ENCODE measurements around the gene NF2.

NF2 gene

DNA sequence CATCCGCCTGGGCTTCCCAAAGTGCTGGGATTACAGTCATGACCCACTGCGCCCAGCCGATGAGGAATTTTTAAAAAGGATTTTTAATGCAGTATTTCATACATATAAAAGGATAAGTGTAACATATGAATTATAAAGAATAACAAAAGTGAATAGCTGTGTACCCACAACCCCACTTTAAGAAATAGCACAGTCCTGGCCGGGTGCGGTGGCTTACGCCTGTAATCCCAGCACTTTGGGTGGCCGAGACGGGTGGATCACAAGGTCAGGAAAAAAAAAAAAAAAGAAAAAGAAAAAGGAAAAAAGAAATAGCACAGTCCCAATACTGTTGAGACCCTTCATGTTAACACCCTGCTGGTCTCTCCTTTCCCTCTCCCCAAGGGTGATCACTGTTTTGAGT is 62.1 kb downstream of the NF2 start:
- no peak for DNase-seq (ENCODE audit: low spot score)

DNA sequence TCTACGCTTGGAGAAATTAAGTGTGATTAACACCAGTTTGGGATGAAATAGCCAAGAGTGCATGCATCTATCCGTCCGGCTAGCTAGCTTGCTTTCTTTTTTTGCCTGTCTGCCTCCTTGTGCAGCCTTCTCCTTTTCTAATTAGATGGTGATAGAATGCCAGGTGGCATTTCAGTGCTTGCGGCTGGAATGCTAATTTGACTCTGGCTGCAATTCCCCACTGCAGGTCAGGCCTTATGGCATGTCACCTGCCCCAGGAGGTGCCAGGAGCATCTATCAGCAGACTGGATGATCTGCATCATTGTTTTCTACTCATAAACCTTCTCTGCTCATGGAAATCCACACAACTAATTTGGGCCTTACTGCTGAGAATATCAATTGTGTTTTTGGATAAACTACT is 65.2 kb downstream of the NF2 start:
- no peak for DNase-seq (ENCODE audit: low spot score)

DNA sequence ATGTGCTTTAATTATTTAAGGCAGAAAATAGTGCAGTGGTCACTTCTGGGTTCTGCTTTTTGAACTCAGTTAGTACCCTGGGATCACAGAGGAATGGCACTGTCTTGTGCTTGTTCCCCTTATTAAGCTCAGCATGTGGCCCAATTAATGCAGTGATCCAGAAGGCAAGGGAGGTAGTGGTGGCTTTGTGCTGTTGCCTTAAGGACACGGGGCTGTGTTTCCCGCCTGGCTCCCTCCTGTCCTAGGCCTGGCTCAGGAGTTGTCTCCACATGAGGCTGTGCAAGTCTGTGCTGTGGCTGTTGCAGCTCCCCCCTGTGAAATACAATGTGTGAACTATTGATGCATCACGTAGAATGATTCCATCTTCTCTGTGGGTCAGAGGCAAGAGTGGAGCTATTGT is 67.2 kb downstream of the NF2 start:
- DNase-seq (ENCODE audit: low spot score): no peak

DNA sequence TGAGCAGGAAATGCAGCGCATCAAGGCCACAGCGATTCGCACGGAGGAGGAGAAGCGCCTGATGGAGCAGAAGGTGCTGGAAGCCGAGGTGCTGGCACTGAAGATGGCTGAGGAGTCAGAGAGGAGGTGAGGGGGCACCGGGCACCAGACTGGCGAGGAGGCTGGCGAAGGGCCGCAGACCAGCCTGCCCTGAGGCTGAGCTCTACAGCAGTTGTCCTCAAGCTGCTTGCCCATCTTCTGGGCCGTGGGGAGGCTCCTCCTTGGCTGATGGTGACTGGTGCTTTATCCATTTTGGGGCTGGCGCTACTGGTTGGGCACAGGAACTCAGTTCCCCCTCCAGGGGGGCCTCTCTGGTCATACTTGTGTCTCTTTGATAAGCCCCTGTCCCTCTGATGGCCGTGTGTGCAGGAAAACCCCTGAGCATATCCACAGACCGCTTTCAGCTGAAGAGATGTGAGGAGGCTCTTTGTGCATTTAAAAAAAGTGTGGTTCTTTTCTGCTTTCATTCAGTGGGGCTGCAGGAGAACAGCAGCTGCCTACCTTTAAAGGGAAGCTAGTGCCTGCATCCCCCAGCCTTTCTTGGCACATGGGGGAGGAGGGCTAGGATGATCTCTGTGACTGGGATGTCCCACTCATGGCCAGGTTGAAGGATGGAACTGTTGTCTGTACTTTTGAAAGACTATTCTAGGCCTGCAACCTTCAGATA is 70.1 kb downstream of the NF2 start:
- no peak for DNase-seq (ENCODE audit: low spot score)

DNA sequence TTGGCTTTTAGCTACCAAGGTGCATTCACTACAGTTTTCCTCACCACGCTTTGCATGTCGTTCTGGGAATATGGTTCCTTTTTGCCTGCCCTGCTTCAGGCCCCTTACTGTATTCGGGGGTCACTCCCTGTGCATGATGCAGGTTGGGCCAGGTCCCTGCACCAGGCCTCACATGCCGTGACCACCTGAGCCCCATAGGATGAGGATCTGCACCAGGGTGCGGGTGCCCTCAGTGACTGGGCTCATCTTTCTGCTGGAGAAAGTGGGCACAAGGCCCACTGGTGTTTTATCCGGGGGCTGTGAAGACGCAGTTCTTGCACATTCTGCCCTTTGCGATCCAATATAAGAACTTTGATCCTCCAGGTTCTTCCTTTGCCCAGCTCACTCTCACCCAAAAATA is 70.7 kb downstream of the NF2 start:
- DNase-seq (ENCODE audit: low spot score): no peak

DNA sequence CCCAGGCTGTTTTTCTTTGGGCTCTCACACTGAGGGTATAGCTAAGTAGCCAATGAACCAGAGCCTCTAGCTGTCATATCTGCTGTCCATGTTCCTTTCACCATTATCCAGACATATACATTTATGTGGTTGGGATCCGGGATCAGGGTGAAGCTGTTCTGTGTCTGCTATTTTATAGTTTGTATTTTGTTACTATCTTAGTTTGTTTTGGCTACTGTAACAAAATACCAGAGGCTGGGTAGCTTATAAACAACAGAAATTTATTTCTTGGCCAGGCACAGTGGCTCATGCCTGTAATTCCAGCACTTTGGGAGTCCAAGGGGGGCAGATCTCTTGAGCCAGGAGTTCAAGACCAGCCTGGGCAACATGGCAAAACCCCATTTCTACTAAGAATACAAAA is 75.9 kb downstream of the NF2 start:
- no peak for DNase-seq (ENCODE audit: low spot score)

DNA sequence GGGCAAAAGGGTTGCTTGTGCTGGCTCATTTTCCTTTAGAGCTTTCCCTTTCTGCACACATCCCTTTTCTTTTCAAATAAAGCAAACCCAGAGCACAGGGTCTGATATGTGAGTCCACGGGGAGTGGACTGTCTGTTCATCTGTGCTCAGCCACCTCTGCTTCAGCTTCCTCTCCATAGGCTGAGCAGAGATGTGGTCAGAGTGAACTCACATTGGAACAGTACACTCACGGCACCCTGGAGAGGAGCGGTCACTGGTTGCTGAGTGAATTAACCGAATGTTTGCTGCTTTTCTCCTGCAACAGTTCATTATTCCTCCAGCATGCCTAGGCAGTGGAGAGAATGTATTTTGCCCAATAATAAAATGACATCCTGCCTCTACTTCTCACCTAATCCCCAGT is 80.1 kb downstream of the NF2 start:
- no peak for DNase-seq (ENCODE audit: low spot score)

DNA sequence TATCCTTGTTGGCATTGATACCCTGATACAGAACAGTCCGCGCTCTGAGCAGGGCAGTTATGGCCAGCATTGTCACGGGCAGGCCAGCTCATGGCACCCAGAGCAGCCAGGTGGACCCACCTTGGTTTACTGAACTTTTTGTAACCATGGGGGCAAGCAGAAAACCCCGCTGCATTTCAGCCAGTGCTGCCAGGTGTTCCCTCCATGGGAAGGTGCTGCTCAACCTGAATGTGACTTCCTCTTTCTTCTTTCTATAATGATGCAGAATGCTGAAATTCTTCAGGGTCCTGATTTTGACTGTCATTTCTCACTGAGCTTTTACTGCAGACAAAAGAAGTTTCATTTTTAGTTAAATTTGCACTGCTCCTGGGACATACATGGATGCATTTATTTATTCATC is 80.8 kb downstream of the NF2 start:
- DNase-seq (ENCODE audit: low spot score): no peak

DNA sequence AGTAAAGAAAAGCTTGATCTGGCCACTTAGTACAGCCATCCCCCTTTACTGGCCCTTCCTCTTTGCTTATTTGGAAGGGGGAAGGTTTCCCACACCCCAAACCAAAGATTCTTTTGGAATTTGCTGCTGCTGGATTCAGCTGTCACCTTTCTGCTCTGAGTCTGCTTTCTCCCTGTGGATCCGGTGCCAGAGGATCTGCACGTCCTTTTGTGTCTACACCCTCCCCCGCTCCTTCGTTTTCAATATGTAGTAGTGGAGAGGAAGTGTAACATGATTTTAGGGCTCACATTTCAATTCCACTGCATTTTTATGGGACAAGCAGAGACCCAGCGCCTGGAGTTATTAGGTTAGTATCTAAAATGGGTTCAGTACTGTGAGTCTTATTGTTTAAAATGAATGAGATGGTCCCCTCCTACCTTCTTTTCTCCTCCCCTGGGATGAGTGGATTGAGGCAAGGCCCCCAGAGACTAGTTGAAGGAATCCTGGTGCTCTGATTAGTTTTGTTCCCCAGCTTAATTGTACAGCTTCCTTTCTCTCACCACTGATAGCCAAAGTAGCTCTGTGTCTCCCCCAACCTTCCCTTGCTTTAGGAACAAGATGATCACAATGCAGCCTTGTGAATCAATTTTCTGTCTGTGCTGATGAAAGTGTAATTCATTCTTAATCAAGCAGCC is 85.9 kb downstream of the NF2 start:
- DNase-seq (ENCODE audit: low spot score): no peak

DNA sequence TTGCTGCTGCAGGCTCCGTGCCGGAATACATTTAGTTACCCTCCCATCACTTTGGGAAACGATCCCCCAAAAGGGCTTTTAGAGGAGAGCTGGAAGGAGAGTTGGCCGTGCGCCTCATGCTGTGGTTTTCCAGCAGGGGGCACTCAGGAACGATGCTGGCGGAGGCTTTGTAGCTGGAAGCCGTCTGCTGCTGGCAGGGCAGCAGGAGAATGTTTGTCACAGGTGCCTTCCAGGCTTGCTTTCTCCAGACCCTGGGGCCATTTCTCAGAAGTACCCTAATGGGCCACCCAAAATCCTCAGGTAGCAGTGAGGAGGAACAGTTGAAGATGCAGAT is 86.4 kb downstream of the NF2 start:
- DNase-seq (ENCODE audit: low spot score): peak; percentile 41

DNA sequence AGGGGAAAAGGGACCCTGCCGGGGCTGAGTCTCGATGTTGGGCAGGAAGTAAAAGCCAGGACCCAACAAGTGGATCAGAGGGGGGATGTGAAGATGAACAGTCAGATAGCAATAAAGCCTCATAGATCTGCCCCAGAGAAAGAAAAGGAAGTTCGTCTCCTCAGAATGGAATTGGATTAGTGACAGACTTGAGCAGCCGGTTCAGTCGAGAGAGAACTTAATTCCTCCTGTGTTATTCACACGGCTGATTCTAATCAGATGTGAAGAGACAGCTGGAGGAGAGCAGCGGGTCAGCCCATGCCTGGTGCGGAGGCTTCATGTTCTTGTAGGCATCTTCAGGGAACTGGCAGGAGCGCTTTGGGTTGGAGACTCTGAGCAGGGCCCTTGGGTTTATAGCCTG is 87.0 kb downstream of the NF2 start:
- DNase-seq (ENCODE audit: low spot score): no peak

DNA sequence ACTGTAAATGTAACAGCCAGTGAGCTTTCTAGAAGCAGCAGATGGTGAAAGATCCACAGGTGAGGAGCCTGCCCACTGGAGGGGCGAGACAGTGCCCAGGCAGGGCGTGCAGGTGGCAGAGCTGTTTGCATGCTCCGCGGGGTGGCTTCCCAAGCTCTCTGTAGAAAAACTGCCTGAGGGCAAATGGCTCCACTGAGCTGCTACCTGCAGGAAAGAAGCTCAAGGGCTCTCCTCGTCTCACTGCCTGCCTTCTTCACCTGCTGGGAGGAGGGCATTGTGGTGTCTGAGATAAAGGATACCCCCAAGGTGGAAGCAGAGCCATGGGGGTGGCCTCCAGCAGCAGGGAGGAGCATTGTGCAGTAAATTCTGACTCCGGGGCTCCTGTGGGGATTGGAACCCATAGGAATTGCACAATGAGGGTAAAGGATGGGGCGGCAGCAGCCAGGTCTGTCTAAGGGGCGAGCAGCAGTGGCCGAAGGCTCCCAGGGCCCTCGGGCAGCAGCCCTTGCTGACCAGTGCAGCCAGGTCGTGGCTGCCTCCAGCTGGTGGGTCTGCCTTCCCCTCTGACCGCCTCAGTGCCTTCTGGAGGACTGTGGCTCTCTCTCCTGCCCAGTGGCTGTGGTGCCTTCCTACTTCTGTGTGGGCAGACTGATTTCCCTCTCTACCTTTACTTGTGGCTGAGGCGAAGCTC is 88.3 kb downstream of the NF2 start:
- no peak for DNase-seq (ENCODE audit: low spot score)

DNA sequence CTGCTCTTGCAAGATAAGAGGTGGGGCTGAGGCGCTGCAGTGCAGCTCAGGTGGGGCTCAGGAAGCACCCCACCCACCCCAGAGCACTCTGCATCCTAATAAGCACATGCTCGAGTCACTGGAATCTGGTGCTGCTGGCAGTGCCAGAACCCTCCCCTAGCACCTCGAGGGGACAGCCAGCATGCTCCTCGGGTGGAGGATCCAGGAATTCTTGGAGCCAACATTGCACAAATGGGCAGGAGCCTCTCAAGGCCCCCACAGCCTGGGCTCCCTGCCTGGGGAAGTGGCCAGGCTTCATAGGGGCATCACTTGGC is 88.9 kb downstream of the NF2 start:
- DNase-seq (ENCODE audit: low spot score): no peak

DNA sequence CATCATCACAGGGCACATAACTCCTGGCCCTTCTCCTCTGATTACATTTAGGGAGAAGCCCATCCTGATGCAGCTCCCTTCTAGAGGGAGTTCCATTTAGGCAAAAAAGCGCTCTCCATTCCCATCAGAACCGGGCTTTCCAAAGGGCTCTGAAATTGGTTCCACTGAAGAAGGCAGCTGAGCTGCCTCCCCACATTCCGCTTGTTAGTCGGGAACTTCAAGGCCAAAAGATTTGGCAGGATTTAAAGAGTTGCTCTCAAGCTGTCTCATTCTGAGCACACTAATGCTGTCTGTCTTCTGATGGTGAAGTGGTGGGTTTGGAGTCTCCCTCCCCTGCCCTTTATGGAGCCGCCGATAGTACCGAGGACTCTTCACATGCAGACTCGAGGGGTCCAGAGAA is 89.7 kb downstream of the NF2 start:
- no peak for DNase-seq (ENCODE audit: low spot score)

DNA sequence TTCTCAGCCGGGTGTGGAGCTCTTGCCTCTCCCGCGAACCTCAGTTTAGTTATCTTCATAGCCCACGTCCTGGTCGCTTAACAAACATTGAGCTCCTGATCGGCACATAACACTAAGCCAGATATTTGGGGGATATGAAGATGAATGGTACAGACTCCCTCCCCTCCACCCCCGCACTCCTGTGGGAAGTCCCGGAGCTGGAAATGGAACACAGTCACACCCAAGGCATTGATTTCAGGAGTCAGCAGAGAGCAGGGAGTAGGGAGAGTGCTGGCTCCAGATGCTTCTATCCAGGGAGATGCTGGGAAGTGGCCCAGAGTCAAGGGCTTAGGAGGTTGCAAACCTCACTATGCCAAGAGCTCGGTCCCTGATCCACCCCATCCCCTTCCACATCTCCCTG is 90.2 kb downstream of the NF2 start:
- DNase-seq (ENCODE audit: low spot score): no peak

DNA sequence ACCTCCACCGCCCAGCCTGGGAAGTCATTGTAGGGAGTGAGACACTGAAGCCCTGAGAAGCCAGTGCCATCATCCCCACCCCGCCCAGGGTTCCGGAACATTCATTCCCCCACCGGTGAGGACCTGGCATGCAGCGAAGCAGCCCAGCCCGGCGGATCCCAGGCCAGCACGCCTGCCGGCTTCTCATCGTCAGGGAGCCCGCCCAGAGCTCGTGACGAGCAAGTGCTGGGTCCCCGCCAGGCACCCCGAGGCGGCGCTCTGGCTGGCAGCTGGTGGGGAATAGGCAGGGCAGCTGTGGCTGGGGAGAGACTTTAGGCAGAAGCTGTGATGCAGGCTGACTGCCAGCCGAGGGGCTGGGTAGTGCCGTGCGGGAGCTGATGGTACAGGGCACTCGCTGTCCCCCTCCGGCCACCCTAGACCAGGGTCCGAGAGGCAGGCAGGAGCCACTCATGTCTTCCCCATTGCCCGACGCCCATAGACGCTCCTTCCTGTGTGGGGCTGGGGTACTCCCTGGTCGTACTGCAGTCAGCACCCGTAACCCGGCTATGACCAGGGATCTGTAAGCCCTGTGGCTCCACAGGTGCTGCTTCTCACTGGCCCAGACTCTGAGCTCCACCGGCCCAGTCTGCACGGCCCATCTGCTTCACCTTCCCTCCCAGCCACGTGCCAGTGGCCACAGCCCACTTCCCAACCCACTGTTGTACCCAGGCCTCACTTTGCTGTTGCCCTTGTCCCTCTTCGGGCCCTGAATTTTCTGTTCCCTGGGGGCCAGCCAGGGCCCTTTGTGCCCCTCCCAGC is 91.9 kb downstream of the NF2 start:
- no peak for DNase-seq (ENCODE audit: low spot score)

DNA sequence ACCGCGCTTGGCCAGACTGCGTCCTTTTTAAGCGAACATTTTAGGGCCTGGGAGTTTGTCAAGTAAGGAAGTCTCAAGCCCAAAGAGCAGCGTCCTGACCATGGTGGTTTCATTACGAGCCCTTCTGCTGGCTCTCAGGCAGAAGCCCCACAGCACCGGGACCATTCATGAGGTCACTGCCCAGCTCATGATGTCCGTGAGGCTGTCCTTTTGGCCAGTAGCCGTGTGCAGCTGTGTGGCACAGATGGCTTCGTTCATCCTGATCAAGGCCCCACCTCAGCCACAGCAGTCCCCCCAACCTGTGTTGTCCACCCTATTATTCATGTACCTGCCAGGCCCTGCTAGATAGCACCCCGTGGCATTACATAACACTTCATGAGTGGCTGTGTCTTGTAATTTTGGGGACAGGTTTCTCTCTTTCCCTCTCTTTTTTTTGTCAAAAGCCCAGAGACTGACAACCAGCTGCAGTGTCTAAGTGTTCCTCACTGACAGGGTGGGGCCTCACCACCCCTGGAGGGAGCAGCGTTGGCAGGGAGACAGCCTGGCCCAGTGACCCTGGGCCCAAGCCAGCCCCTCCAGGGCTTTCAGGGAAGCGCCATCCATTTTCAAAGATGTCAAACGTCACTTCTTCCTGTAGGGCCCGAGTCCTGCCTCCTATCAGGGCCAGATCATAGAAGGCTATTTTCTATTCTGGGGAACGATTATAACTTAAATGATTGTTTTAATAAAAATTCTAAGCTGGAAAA is 94.6 kb downstream of the NF2 start:
- DNase-seq (ENCODE audit: low spot score): no peak

DNA sequence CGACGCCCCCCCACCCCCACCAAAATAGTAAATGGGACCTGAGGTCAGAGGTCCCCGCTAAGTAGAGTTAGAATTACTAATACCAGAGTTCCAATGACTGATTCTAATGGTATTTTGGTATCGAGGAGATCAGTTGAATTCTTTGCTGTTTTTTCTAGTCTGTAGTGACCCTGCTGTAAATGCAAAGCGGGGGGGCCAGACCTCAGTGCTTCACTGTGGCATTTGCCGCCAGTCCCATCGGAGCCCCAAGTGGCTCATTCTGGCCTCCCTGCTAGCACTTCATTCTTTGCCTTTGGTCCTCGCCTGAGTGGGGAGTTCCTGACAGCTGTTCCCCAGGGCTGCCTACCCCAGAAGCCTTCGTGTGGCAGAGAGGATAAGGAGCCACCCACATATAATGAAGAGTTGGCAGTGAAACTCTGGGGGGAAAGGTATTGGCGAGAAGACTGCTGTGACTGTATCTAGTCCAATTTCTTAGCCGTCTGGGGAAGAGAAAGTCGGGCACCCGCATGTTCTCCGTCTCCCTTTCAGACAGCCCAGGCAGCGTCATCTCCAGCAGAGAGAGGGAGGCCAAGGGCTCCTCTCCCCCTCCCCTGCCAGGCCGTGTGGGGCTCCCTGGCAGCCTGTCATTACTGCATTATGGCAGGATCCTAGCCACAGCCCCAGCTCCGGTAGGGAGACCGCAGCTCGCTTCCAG is 96.9 kb downstream of the NF2 start:
- DNase-seq (ENCODE audit: low spot score): no peak

DNA sequence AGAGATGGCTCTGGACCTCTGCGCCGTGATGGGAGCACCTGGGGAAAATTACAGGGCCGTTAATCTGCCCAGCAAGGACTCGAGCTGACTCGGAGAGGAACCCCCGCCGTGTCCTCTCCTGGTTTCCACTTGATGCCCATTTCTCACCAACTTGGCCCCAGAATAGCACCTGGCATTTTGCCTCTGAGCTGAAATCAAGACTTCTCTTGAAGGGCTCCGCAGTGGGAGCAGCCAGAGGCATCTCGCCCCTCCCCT is 97.4 kb downstream of the NF2 start:
- no peak for DNase-seq (ENCODE audit: low spot score)

DNA sequence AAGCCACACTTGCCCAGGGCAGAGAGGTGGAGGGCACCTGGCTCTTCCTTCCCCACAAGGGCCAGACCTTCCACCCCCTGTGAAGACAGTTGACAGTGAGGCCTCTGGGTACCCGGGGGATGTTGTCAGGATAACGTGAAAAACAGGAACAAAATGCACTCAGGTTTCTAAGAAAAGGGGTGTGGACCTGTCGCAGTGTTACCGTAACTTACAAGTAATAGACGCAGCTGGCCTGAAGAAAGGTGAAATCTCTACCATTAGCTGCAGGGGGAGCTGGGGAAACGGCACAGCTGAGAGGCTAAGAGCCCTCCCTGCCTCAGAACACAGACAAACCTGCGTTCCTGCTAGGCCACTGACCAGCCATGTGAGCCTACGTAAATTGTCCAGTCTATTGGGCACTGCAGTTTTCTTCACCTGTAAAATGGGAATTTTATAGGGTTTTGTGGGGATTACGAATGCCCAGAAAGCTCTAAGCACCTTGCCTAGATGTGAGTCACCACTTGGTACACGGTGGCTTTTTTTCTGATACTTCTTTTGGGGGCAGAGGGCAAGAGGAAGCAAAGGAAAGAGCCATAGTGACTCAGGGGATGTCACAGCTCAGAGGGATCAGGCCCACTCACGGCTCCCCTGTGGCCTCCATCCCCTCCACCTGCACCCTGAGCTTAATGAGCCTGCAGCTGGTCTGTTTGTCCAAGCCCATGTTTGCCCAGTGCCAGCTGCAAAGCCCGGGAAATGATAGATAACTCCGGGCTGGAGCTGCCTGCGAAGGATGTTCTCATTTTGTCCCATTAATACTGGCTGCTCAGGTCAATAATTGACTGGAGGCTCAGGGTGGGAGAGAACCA is 97.9 kb downstream of the NF2 start:
- peak; percentile 89 for DNase-seq (ENCODE audit: low spot score)
